ENCODE results near the gene KRT6A.

KRT6A gene

GRCh38 chr12:52493172-52493571 lies at the start of gene KRT6A:
TSS of gene KRT6A (minus strand) at chr12:52493257. CDS start at chr12:52493188, 69 bp downstream.
- no peak for DNase-seq

DNA sequence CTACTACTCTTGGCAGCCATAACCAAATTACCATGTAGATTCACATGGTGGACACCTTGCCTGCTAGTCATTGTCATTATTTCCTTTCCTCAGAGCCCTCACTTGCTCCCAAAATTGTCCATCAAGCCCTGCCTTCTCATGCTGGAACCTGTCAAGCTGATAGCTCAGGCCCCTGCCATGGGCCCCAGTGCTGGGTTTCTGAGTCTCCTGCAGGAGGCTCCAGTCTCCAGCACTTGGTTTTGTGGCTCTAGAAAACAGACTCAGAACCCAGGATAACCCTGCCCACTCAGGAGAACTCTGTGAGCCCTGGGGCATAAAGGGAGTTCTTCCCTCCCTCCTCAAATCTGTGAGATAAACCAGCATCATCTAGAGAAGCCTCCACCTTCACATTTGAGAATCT lies 49.1 kb upstream of the KRT6A start:
- DNase-seq, result no peak

DNA sequence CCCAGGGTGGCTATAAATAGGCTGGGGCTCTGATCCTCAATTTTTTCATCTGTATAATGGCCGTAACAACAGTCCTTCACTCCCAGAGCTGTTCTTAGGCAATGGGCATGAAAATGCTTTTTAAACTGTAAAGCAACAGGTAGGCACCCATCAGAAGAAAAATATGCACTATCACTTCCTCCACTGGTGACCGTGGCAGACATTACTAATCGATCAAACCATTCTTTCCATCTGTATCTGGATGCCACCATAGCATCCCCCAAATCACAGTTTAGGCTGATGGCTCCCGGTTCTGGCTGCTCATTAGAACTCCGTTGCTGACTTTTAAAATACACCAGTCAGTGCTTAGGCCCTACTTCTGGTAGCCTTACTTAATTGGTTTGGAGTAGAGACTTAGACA lies 48.7 kb upstream of the KRT6A start:
- no peak for DNase-seq

DNA sequence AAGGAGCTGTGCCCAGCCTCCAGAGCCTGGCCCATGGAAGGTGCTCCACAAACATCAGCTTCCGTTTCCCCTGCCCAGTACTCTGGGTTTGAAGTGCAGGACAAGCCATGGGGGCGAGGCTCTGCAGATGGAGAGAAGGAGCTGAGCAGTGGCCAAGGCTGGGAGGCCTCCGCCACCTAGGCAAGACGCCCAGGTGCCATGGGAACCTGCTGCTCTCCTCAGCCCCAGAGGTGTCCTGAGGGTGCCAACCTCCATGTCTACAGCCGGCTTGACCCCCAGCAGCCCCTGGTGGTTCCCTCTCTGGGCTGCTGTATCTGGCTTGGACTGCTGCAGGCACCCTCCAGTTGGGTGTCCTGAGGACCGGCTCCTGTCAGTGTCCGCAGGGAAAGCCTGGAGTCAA lies 47.5 kb upstream of the KRT6A start:
- no peak for DNase-seq

DNA sequence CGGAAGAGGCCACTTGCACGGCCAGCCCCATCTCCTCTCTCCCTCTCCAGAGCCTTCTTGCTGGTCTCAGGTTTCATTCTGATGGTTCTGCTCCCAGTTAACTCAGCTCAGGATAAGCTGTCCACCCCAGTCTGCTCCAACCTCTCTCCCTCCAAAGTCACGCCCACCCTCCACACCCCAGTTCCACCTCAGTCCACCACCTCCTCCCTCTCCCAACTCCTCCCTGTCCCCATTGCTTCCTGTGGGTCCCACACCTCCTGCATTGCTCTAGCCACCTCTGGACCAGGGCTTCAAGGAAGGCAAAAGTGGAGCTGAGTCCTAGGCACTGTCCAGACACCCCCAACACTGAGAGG lies 46.7 kb upstream of the KRT6A start:
- DNase-seq, result no peak

DNA sequence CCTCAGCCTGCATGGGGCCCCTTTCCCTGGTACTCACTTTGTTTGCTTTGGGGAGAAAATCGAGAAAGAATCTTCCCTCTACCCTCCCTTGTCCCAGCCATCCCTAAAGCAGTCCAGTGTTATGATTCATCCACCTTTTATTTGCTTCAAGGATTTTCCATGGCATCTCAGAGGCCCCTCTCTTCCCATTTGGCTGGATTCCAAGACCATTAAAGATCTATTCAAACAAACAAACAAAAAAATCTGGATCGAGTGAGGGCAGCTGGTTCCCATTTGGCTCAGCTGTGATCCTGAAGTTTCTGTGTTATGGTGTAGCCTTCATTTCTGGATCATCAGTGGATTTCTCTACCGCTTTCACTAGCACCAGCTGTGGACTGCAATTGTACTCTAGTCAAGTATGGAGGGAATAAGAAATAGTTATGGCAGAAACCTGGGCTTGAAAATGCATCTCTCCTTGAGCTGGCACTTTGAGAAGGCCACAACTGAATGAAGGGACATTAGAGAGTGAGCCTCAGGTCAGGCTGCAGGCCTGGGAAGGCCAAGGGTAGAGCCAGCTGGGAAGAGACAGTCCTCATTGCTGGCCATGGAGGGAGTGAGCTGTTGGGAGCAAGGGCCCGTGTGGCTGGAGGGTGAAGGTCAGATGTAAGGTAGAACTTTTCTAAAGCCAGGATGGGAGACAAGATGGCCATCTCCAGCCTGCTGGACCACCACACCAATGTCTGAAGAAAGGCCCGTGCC lies 46.2 kb upstream of the KRT6A start:
- DNase-seq, result no peak

GRCh38 chr12:52537101-52537500 lies 44.0 kb upstream of the KRT6A start:
- no peak for DNase-seq

DNA sequence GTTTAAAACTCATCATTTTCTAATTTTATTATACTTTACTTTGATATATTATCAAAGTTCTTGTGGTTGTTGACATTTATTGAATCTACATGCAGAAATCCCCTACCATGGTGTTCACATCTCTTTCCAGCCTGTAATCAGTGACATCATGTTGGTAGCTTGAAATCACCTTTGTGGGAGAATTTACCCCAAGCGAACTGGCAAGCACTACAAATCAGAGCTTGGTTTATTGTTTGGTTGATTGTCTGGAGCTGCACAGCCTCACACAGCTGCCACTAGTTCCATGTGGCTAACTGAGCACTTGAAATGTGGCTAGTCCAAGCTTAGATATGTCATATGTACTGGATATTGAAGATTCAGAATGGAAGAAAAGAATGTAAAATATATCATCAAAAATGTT lies 42.5 kb upstream of the KRT6A start:
- no peak for DNase-seq

DNA sequence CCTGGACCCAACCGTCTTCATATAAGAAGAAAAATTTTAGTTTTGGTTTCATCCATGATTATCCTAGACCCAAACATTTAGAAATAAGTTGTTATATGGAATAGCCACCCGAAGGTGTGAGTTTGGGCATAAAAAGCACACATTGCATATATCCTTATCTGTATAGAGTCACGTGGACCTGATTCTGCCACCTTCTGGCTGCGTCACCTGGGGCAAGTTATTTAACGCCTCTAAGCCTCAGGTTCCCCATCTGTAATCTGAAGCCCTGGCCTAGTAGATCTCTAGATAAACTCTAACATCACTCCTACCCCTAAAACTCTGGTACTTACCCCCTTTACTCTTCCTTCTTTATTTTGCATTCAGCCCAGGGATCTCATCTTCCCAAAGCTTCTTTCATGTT lies 41.4 kb upstream of the KRT6A start:
- no peak for DNase-seq

- DNase-seq, result no peak
These were observed 40.8 kb upstream of the KRT6A start for GRCh38 chr12:52533686-52534470.

- DNase-seq, result no peak
These were observed 39.6 kb upstream of the KRT6A start for GRCh38 chr12:52532636-52533035.

GRCh38 chr12:52531566-52532300 lies 38.7 kb upstream of the KRT6A start:
- DNase-seq, result no peak

GRCh38 chr12:52530905-52531304 lies 37.8 kb upstream of the KRT6A start:
- DNase-seq, result no peak

GRCh38 chr12:52530366-52530765 lies 37.3 kb upstream of the KRT6A start:
- DNase-seq, result no peak

GRCh38 chr12:52529846-52530245 lies 36.8 kb upstream of the KRT6A start:
- no peak for DNase-seq

GRCh38 chr12:52529417-52529816 lies 36.4 kb upstream of the KRT6A start:
- no peak for DNase-seq

DNA sequence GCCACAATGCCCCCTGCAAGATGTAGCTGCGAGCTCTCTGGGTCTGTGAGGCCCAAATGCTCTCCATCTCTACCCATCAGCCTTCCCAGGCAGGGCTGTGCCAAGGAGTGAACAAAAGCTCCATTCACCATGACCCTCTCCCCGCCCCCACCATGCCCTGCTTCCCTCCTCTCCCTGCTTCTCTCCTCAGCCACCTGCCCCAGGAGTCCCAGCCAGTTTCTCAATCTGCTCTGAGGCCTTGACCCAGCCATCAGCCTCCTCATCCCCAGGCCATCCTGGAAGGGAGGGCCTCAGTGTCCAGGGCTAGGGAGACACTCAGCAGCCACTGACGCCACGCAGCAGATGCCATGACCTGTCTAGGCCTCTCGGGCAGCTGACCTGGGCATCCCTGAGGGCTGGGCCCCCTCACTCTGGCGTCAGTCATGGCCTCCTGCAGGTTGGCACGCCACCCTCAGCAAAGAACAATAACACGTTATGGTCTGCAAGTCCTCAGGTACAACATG lies 35.6 kb upstream of the KRT6A start:
- no peak for DNase-seq

GRCh38 chr12:52527121-52527800 lies 34.2 kb upstream of the KRT6A start:
- DNase-seq, result no peak

DNA sequence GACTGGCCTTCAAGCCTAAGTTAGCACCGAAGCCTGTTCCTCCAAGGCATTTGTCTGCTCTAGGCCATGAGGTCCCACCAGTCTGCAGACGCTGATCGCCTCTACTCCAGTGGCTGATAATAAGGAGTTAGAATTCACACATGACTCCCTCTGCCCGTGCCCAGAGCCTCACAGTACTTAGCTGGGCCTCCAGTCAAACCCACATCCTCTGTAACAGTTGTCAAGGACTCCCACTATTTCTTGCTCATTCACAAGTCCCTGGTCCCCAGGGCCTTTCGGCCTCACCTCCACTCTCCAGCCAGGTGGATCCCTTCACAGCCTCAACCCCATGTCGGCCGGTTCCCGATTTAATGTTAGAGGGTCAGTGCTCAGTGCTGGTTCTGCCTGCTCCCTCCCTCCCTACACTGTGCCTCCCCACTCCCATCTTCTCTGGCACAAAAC lies 33.5 kb upstream of the KRT6A start:
- DNase-seq, result no peak

DNA sequence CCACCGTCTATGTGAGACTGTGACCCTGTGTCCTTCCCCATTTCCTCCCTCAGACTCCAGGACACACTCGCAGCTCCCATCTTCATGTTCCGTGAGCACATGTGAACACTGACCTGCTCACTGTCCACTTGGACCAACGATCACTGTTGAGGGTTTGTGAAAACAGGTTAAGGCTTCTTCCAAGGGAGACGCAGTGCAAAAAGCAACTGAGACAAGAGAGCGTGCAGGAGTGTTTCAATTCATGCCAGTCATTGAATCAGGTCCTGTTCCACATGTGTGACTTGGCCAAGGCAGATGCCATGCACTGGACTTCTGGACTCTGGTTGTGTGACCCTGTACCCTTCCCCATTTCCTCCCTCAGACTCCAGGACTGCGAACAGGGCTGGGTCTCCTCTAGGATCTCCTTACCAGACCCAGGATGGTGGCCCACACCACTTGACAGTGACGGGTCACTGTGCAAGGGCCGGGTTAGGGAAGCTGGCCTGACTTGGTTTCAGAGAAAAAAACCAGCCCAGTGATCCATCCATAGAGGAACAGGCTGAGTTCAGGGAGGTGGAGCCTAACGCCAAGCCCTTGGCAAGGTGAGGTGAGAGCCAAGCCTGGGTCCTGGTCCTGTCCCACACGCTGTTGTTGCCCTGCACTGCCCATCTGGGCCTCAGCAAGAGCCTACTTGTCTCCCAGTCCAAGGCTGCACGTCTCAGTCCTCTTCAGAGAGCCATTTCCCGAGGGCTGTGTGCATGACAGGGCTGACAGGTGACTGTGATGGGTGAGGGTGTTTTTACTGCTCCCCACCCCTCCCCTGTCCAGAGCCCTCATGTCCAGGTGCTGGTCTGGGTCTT lies 32.8 kb upstream of the KRT6A start:
- DNase-seq, result no peak

DNA sequence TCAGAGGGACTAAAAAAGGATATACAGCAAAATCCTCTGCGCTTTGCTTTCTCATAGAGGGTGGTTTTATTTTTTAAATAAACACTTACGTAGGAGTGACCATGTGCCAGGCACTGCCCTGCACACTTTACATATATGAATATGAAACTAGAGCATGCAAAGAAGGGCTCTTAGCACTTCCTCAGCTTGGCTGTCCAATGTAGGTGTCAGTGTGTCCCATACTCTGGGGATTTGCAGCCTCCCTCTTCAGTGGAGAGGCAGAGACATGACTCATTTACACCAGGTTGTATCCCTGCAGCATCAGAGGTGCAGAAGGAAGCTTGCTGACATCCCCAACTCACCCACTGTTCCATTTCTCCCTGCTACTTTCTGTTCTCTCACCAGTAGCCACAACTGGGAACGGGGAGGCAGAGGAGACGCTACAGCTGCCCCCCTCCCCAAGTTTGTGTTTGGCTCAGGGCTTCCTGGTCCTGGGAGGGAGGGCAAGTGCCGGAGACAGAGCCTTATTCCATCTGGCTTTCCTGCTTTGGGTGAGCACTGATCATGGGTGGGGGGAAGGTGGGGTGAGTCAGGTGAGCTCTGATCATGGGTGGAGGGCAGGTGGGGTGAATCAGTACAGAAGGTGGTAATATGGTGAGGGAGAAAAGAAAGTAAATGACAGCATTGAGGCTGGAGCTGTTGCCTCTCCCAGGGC lies 32.0 kb upstream of the KRT6A start:
- no peak for DNase-seq
